ENCODE measurements around the gene MINK1. TPM values are rescaled to one million over a fixed set of nuclear protein-coding genes. Genes with fewer than 3 reads are reported as not detected.

MINK1 gene
- total RNA-seq, 1 experiment from 2014 or later, result 160 TPM

GRCh38 chr17:4790705-4791088 lies 42.4 kb upstream of the MINK1 start:
- Histone ChIP-seq H4K20me1 (ENCODE audit: insufficient read depth) (no peaks in the 10 kb centered on the region), H3K4me2 (peak overlapping the region; percentile 94), H3F3A (ENCODE audit: insufficient read depth, low read depth) (peaks cover 24% of the 10 kb centered on the region), H3K27me3 (ENCODE audit: insufficient read depth, low read depth) (no peaks in the 10 kb centered on the region), H3K27ac (peak overlapping the region; percentile 69), H3K9me2 (ENCODE audit: insufficient read depth) (no peaks in the 10 kb centered on the region), H3K79me2 (ENCODE audit: low read depth) (peaks cover 15% of the 10 kb centered on the region; the same call in 1 of the 2 replicates), H3K36me3 (ENCODE audit: low read depth) (no peaks in the 10 kb centered on the region), H2AFZ (peak overlapping the region; percentile 71; the same call in 1 of the 2 replicates), H3K4me3 (peak overlapping the region; percentile 84), H3K9me3 (ENCODE audit: insufficient read depth, low read depth) (no peaks in the 10 kb centered on the region), H3K4me1 (replicated peaks; ENCODE audit: insufficient read depth) (peaks cover 20% of the 10 kb centered on the region)
- intact Hi-C loops (cut with micrococcal nuclease; ENCODE audit: unreplicated experiment), result loop anchor here (1.0 to 10.0 kb wide), 4 partner anchors 60 to 226 kb away; partner anchors contain the start of genes ARRB2, GGT6 and MED11
- no peak for TF ChIP-seq CTCF (conservative IDR thresholded peaks at IDR 0.05)
- no peak for TF ChIP-seq EZH2 (IDR thresholded peaks at IDR 0.05; ENCODE audit: low read depth)
- ChIA-PET CTCF (interaction anchor here (0.6 to 2.2 kb wide), 12 partner anchors 13 to 265 kb away, joined by 3 to 18 read pairs (median 8); partner anchors contain the start of genes ARRB2, PLD2, RNF167 and SLC25A11), POLR2A (ENCODE audit: unreplicated experiment) (interaction anchor here (0.6 to 1.6 kb wide), 12 partner anchors 16 to 1401 kb away, joined by 3 to 14 read pairs (median 4); partner anchors contain the start of genes ARRB2, RNF167 and SLC25A11)
- no TSS peak for BruUV-seq (replicated peaks)
- DNase-seq, result no peak

GRCh38 chr17:4795168-4795567 lies 38.0 kb upstream of the MINK1 start:
- H3K79me2 ChIP-seq (ENCODE audit: low read depth), result peaks cover 22% of the 10 kb centered on the region
- BruUV-seq (replicated peaks), result no TSS peak
- ChIA-PET CTCF (no interaction called here), POLR2A (ENCODE audit: unreplicated experiment) (no interaction called here)
- H3K36me3 ChIP-seq (ENCODE audit: low read depth), result peaks cover 12% of the 10 kb centered on the region; the same call in 1 of the 2 replicates
- H3K4me1 ChIP-seq (replicated peaks; ENCODE audit: insufficient read depth), result peaks cover 11% of the 10 kb centered on the region; the same call in 1 of the 2 replicates
- H3K9me3 ChIP-seq (ENCODE audit: insufficient read depth, low read depth), result no peaks in the 10 kb centered on the region
- no peaks in the 10 kb centered on the region for H3K27me3 ChIP-seq (ENCODE audit: insufficient read depth, low read depth)
- H3K4me2 ChIP-seq, result peak overlapping the region; percentile 95
- TF ChIP-seq CTCF (conservative IDR thresholded peaks at IDR 0.05) (no peak), EZH2 (IDR thresholded peaks at IDR 0.05; ENCODE audit: low read depth) (no peak)
- DNase-seq, result no peak
- no peak overlapping the region for H3K27ac ChIP-seq
- peak overlapping the region; percentile 82; the same call in 1 of the 2 replicates for H3K4me3 ChIP-seq
- H3F3A ChIP-seq (ENCODE audit: insufficient read depth, low read depth), result peaks cover 21% of the 10 kb centered on the region
- intact Hi-C loops (cut with micrococcal nuclease; ENCODE audit: unreplicated experiment), result loop anchor here (5.0 to 10.0 kb wide), 2 partner anchors 52 to 230 kb away; partner anchors contain the start of gene GGT6
- peak overlapping the region; percentile 90 for H2AFZ ChIP-seq
- no peaks in the 10 kb centered on the region for H3K9me2 ChIP-seq (ENCODE audit: insufficient read depth)
- no peaks in the 10 kb centered on the region for H4K20me1 ChIP-seq (ENCODE audit: insufficient read depth)

GRCh38 chr17:4796552-4796920 lies 36.6 kb upstream of the MINK1 start:
- H3K9me2 ChIP-seq (ENCODE audit: insufficient read depth), result no peaks in the 10 kb centered on the region
- BruUV-seq (replicated peaks), result no TSS peak
- H3K79me2 ChIP-seq (ENCODE audit: low read depth), result peaks cover 22% of the 10 kb centered on the region
- intact Hi-C loops (cut with micrococcal nuclease; ENCODE audit: unreplicated experiment), result loop anchor here (2.0 to 10.0 kb wide), 3 partner anchors 51 to 232 kb away; partner anchors contain the start of gene GGT6
- H3K4me2 ChIP-seq, result peak overlapping the region; percentile 95
- 0 out of 2 replicates have a peak, but pooled peaks cover 6% of the 10 kb centered on the region for H3K4me1 ChIP-seq (replicated peaks; ENCODE audit: insufficient read depth)
- no peaks in the 10 kb centered on the region for H3K27me3 ChIP-seq (ENCODE audit: insufficient read depth, low read depth)
- DNase-seq, result peak in 1 of 2 experiments; percentile 41
- TF ChIP-seq CTCF (conservative IDR thresholded peaks at IDR 0.05) (no peak), EZH2 (IDR thresholded peaks at IDR 0.05; ENCODE audit: low read depth) (no peak)
- peak overlapping the region; percentile 82 for H3K4me3 ChIP-seq
- H3K36me3 ChIP-seq (ENCODE audit: low read depth), result peaks cover 12% of the 10 kb centered on the region; the same call in 1 of the 2 replicates
- peaks cover 20% of the 10 kb centered on the region for H3F3A ChIP-seq (ENCODE audit: insufficient read depth, low read depth)
- no peaks in the 10 kb centered on the region for H3K9me3 ChIP-seq (ENCODE audit: insufficient read depth, low read depth)
- ChIA-PET CTCF (interaction anchor here (0.8 kb wide), 1 partner anchor 106 kb away, joined by 3 read pairs; the partner anchor contains the start of gene CHRNE), POLR2A (ENCODE audit: unreplicated experiment) (interaction anchor here (1.0 kb wide), 2 partner anchors 36 to 87 kb away, joined by 3 to 6 read pairs; partner anchors contain the start of gene MINK1)
- H2AFZ ChIP-seq, result peak overlapping the region; percentile 80
- H3K27ac ChIP-seq, result peak overlapping the region; percentile 33
- H4K20me1 ChIP-seq (ENCODE audit: insufficient read depth), result no peaks in the 10 kb centered on the region

Data from PC-9 (cell line).